Stimulated activated naive B cell treated with anti-CD40 and anti-IgM and Interleukin-4, amounts not matched to agents 10 μg/mL and 1 μg/mL and 100 μg/mL, for 72 hours (primary cell): ENCODE data around the gene PREX1.

Source experiments
- ATAC-seq, 2 donors: fragments of 150-1000 bp; cut with Tn5 transposase; replicated peaks; 2 replicates each; pipeline ENCODE4 v1.10.0; 2021; ENCODE audit warnings: moderate library complexity in 1 of 2
- DNase-seq: peaks from one replicate; pipeline ENCODE4 v3.0.0; 2021
- H3K27ac Mint-ChIP-seq: one replicate; pipeline ENCODE4 v1.8.0; 2022; ENCODE audit warnings: mild to moderate bottlenecking, mixed read lengths
- H3K27me3 Mint-ChIP-seq, 2 donors: one replicate each; pipeline ENCODE4 v1.8.0; 2022; ENCODE audit warnings: mixed read lengths in 2 of 2
- H3K36me3 Mint-ChIP-seq, 2 donors: one replicate each; pipeline ENCODE4 v1.8.0; 2022; ENCODE audit warnings: mixed read lengths in 2 of 2, mild to moderate bottlenecking in 1 of 2
- H3K4me1 Mint-ChIP-seq, 2 donors: one replicate each; pipeline ENCODE4 v1.8.0; 2022; ENCODE audit warnings: mixed read lengths in 2 of 2, mild to moderate bottlenecking in 1 of 2
- H3K4me3 Mint-ChIP-seq, 2 donors: one replicate each; pipeline ENCODE4 v1.8.0; 2022; ENCODE audit warnings: mild to moderate bottlenecking in 2 of 2, mixed read lengths in 2 of 2, moderate library complexity in 1 of 2
- H3K9me3 Mint-ChIP-seq, 2 donors: one replicate each; pipeline ENCODE4 v1.8.0; 2022; ENCODE audit warnings: mixed read lengths in 2 of 2, mild to moderate bottlenecking in 1 of 2

PREX1 gene

DNA sequence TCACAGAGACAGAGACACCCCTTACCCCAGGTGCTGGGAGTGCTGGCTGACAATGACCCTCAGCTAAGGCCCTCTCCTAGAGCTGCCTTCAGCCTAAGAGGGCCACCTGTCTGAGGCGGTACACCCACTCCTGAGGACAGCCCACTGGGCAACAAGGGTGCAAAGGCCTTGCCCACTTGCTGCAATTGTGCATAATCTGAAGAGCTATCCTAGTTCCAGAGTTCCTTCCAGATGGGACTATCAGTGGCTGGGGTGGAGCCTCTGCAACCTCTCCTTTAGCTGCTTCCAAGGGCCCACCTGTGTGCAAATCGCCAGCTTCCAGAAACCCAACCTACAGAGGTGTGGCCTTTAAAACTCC lies 87.5 kb downstream of the PREX1 start:
- Mint-ChIP-seq H3K4me1 (peaks cover 44 to 56% of the 10 kb centered on the region in 2 donors), H3K9me3 (no peaks in the 10 kb centered on the region), H3K27me3 (no peaks in the 10 kb centered on the region), H3K4me3 (no peak overlapping the region), H3K36me3 (peaks cover 37 to 67% of the 10 kb centered on the region in 2 donors), H3K27ac (no peak overlapping the region)
- ATAC-seq (no peak), DNase-seq (no peak)

GRCh38 chr20:48739395-48740291 lies 88.2 kb downstream of the PREX1 start:
- Mint-ChIP-seq H3K27me3 (no peaks in the 10 kb centered on the region), H3K4me1 (peaks cover 48 to 61% of the 10 kb centered on the region in 2 donors), H3K36me3 (peaks cover 36 to 63% of the 10 kb centered on the region in 2 donors), H3K9me3 (no peaks in the 10 kb centered on the region), H3K27ac (peak overlapping the region; percentile 89), H3K4me3 (peak overlapping the region in 1 of 2 donors; percentile 50)
- no peak for DNase-seq
- peak; percentile 48 to 51 for ATAC-seq

DNA sequence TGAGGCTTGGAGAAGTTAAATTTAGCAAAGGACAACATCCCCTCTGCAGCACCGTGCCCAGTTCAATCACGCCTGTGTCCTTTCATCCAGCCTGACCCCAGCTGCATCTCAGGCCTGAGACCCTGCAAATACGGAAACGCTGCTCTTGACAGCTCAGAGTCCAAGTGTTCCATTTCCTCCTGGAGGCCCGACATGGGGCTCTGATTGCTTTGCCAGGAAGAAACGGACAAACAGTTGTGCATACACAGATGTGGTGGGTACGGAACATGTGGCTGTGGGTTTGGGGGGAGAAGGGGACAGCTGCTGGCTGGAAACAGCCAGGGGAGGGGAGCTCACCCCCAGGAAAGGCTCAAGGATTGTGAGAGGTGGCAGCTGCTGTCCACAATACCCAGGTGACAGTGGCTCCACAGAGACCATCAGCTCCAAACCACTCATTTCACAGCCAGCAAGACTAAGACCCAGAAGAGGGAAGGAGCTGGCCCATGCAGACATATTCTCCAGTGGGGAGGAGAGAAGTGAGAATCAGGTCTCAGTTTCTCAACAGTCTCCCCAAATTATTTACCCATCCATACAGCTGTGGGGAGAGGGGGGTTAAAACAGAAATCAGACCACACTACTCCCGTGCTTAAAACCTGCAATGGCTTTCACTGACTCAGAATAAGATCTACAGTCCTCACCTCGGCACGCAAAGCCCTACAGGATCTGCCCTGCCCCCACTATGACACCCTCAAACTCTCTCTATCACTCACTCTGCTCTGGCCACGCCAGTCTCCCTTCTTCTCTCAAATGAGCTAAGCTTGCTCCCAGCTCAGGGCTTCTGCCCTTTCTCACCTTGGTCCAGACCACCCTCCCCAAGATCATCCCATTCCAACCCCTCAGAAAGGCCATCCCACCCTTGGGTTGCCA lies 89.1 kb downstream of the PREX1 start:
- H3K27ac Mint-ChIP-seq, result peak overlapping the region; percentile 89
- H3K36me3 Mint-ChIP-seq, result peaks cover 35 to 59% of the 10 kb centered on the region in 2 donors
- DNase-seq, result peak; percentile 68
- H3K4me1 Mint-ChIP-seq, result peaks cover 46 to 61% of the 10 kb centered on the region in 2 donors
- H3K27me3 Mint-ChIP-seq, result no peaks in the 10 kb centered on the region
- ATAC-seq, result peak; percentile 93 to 95
- H3K4me3 Mint-ChIP-seq, result peak overlapping the region; percentile 23 to 50
- H3K9me3 Mint-ChIP-seq, result no peaks in the 10 kb centered on the region

DNA sequence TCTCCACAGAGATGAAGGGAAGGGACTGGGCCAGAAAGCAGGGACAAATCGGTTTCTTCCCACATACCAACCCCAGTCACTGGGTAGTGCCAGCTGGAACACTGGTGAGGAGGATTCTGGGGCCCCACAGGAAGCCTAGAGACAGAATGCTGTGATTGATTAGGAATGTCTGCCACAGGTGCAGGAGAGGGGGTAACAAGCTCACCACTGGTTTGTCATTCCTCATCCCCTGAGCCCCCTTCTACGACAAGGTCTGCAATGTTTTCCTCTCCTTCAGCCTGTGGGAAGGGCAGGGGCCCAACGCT lies 89.8 kb downstream of the PREX1 start:
- H3K36me3 Mint-ChIP-seq, result peaks cover 35 to 59% of the 10 kb centered on the region in 2 donors
- H3K9me3 Mint-ChIP-seq, result no peaks in the 10 kb centered on the region
- H3K27me3 Mint-ChIP-seq, result no peaks in the 10 kb centered on the region
- H3K4me3 Mint-ChIP-seq, result peak overlapping the region; percentile 23 to 50
- DNase-seq, result no peak
- no peak for ATAC-seq
- H3K4me1 Mint-ChIP-seq, result peaks cover 48 to 61% of the 10 kb centered on the region in 2 donors
- peak overlapping the region; percentile 89 for H3K27ac Mint-ChIP-seq

DNA sequence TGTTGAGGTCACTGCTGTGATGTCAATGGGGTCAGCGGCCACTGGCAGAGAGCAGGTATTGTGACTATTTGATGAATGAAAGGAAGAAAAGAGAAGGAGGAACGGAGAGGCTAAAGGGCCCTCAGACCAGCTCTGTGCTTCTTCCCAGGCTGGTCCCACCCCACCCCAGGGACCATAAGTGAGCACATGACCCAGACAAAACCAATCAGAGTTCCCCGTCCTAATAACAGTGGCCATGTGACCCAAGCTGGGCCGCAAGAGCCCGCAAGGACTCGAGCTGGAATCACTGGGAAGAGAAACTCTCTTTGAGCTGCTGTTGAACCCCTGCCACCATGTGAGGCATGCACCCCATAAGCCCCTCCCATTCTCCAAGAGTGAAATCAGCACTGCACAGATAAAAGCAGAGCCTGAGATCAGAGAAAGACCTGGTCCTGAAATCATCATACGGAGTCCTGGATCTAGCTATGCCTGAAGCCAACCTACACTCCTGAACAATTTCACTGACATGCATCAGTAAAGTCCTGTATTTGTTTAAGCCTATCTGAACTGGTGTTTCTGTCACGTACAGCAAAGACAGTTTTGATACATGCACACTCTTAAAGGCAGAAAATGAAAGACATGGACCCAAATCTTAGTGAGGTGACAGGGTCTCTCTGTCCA lies 90.2 kb downstream of the PREX1 start:
- Mint-ChIP-seq H3K4me1 (peaks cover 48 to 61% of the 10 kb centered on the region in 2 donors), H3K36me3 (peaks cover 37 to 59% of the 10 kb centered on the region in 2 donors), H3K4me3 (no peak overlapping the region), H3K27me3 (no peaks in the 10 kb centered on the region), H3K27ac (peak overlapping the region; percentile 89), H3K9me3 (no peaks in the 10 kb centered on the region)
- ATAC-seq, result no peak
- no peak for DNase-seq

DNA sequence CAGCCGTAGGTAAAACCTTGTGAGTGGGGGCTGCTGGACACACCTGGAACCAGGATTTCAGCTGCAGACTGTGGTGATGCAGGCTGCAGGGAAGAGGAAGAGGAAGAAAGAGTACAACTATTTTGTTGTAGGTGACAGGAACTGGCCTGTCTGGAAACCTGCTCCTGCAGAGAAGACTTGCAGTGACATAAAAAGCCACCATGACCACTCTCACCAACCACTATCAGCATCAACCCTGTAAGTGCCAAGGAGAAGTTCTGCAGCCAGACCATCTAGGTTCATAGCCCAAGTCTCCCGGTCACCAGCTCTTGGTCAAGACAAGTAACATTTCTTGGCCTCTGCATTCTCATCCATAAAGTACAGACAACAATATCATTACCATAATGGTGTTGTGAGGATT lies 91.2 kb downstream of the PREX1 start:
- Mint-ChIP-seq H3K27ac (peak overlapping the region; percentile 87), H3K4me3 (no peak overlapping the region), H3K9me3 (no peaks in the 10 kb centered on the region), H3K27me3 (no peaks in the 10 kb centered on the region), H3K4me1 (peaks cover 48 to 61% of the 10 kb centered on the region in 2 donors), H3K36me3 (peaks cover 36 to 59% of the 10 kb centered on the region in 2 donors)
- DNase-seq (no peak), ATAC-seq (no peak)

- no peak for ATAC-seq
- Mint-ChIP-seq H3K4me1 (peaks cover 45 to 63% of the 10 kb centered on the region in 2 donors), H3K27ac (peak overlapping the region; percentile 87), H3K4me3 (no peak overlapping the region), H3K27me3 (no peaks in the 10 kb centered on the region), H3K9me3 (no peaks in the 10 kb centered on the region), H3K36me3 (peaks cover 35 to 59% of the 10 kb centered on the region in 2 donors)
- DNase-seq, result no peak
These were observed 91.6 kb downstream of the PREX1 start for GRCh38 chr20:48736231-48736630.

DNA sequence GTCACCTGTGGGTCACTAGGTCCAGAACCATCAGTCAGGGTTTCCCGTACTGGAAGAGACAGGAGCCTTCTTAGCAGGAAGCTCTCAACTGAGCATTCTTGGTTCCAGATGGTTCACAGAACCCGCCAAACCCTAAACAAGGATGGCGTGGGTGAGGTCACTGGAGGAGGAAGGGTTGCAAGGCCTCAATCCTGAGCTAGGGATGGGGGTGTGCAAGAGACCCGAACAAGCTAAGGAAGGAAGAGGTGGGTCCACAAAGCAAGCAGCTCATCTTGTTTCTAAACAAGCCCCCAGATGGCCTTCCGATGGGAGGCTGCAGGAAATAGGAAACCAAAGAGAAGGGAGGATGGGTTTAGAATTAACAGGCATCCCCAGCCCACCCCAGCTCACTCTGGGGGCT lies 92.7 kb downstream of the PREX1 start:
- H3K36me3 Mint-ChIP-seq, result peaks cover 38 to 64% of the 10 kb centered on the region in 2 donors

DNA sequence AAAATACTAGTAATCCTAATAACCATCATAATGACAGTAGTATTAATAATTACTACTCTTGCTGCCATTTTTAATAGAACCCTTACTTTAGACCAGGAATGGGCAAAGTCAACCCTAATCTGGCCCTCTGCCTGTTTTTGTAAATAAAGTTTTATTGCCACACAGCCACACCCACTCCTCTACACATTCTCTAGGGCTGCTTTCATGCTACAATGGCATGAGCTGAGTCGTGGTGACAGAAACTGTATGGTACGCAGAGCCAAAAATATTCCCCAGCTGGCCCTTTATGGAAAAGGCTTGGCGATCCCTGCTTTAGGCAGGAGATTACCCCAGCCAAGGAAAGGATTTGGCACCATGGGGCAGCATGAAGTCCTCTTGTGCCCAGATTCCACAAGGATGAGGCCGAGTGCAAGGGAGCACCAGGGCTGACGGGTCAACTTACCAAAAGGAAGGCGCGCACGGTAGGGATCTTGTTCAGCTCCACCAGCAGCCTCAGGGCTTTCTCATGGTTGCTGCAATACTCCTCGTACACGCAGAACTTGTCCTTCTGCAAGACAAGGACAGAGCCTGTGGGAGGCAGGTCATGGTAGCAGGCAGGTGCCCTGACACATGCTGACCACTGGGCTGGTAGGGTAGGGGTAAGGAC lies 93.6 kb downstream of the PREX1 start:
- no peak for ATAC-seq
- DNase-seq, result no peak
- H3K27ac Mint-ChIP-seq, result no peak overlapping the region
- peaks cover 49 to 64% of the 10 kb centered on the region in 2 donors for H3K4me1 Mint-ChIP-seq
- H3K9me3 Mint-ChIP-seq, result no peaks in the 10 kb centered on the region
- H3K4me3 Mint-ChIP-seq, result no peak overlapping the region
- H3K36me3 Mint-ChIP-seq, result peaks cover 43 to 73% of the 10 kb centered on the region in 2 donors
- no peaks in the 10 kb centered on the region for H3K27me3 Mint-ChIP-seq

More for the DNA sequence above, 92.7 kb downstream of the PREX1 start:
- ATAC-seq (no peak), DNase-seq (no peak)
- Mint-ChIP-seq H3K27me3 (no peaks in the 10 kb centered on the region), H3K9me3 (no peaks in the 10 kb centered on the region), H3K27ac (peak overlapping the region; percentile 48), H3K4me3 (no peak overlapping the region), H3K4me1 (peaks cover 50 to 63% of the 10 kb centered on the region in 2 donors)

GRCh38 chr20:48733296-48733790 lies 94.5 kb downstream of the PREX1 start:
- peaks cover 43 to 55% of the 10 kb centered on the region in 2 donors for H3K4me1 Mint-ChIP-seq
- no peak overlapping the region for H3K4me3 Mint-ChIP-seq
- H3K27ac Mint-ChIP-seq, result peak overlapping the region; percentile 42
- ATAC-seq, result no peak
- H3K9me3 Mint-ChIP-seq, result no peaks in the 10 kb centered on the region
- no peak for DNase-seq
- peaks cover 39 to 73% of the 10 kb centered on the region in 2 donors for H3K36me3 Mint-ChIP-seq
- H3K27me3 Mint-ChIP-seq, result no peaks in the 10 kb centered on the region

GRCh38 chr20:48732081-48732829 lies 95.5 kb downstream of the PREX1 start:
- Mint-ChIP-seq H3K27ac (peak overlapping the region; percentile 37), H3K4me1 (peaks cover 40 to 44% of the 10 kb centered on the region in 2 donors), H3K36me3 (peaks cover 43 to 70% of the 10 kb centered on the region in 2 donors), H3K9me3 (no peaks in the 10 kb centered on the region), H3K4me3 (no peak overlapping the region), H3K27me3 (no peaks in the 10 kb centered on the region)
- DNase-seq (no peak), ATAC-seq (no peak)

DNA sequence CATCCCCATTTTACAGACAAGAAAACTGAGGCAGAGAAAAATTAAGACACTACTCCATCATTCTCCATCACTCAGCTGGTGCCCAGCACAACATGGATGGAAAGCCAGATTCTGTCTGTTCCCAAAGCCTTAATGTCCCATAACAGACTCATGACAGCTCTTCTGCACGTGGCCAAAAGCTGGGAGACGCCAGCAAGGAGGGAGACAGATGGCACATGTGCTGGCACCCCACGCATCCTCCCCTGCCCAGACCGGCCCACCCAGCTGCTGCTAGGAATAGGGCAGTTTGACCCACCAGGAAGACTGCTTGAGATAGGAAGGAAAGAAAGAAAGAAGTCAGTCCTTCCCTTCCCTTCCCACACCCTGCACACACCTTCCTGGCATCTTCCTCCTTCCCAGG lies 96.3 kb downstream of the PREX1 start:
- Mint-ChIP-seq H3K36me3 (peaks cover 42 to 69% of the 10 kb centered on the region in 2 donors), H3K4me3 (no peak overlapping the region), H3K27me3 (no peaks in the 10 kb centered on the region), H3K9me3 (no peaks in the 10 kb centered on the region), H3K27ac (no peak overlapping the region), H3K4me1 (peaks cover 37% of the 10 kb centered on the region in 2 donors)
- ATAC-seq, result no peak
- no peak for DNase-seq

- Mint-ChIP-seq H3K4me3 (no peak overlapping the region), H3K36me3 (peaks cover 40 to 65% of the 10 kb centered on the region in 2 donors), H3K27me3 (no peaks in the 10 kb centered on the region), H3K4me1 (peaks cover 31 to 32% of the 10 kb centered on the region in 2 donors), H3K27ac (no peak overlapping the region), H3K9me3 (no peaks in the 10 kb centered on the region)
- DNase-seq (no peak), ATAC-seq (no peak)
These were observed 96.8 kb downstream of the PREX1 start for GRCh38 chr20:48730977-48731376.
